T47D (cell line): ENCODE measurements around the gene GPR42.

Source experiments
- DNase-seq, 2 experiments: peaks; one replicate each; pipeline versions ENCODE4 v3.0.0 to v3.0.0-alpha.2; 2011 to 2012; ENCODE audit warnings: low read depth in 1 of 2, low spot score in 1 of 2
- JUND ChIP-seq: IDR thresholded peaks from 2 replicates; pipeline ENCODE4 v1.6.1; 2012; ENCODE audit warnings: low read depth
- in situ Hi-C: cut with HindIII; loops from 2 replicates; pipeline ENCODE4 v1.10.0; 2016; ENCODE audit warnings: low sequenced_read_pairs, low pct_unique_long_range_greater_than_20kb

GPR42 gene

GRCh38 chr19:35379992-35380391 is 9.1 kb downstream of the GPR42 start:
- DNase-seq, result no peak
- in situ Hi-C loops, result no loop called here

GRCh38 chr19:35380450-35381124 is 9.7 kb downstream of the GPR42 start:
- no peak for DNase-seq
- in situ Hi-C loops, result no loop called here
- no peak for TF ChIP-seq JUND

More at GRCh38 chr19:35379992-35380391, 9.1 kb downstream of the GPR42 start:
- TF ChIP-seq JUND, result no peak

- in situ Hi-C loops, result no loop called here
- no peak for DNase-seq
- TF ChIP-seq JUND, result no peak
These were observed 10.4 kb downstream of the GPR42 start for GRCh38 chr19:35381318-35381717.

GRCh38 chr19:35381926-35382325 is 11.1 kb downstream of the GPR42 start:
- in situ Hi-C loops, result no loop called here
- no peak for TF ChIP-seq JUND
- no peak for DNase-seq

- in situ Hi-C loops, result no loop called here
- DNase-seq, result no peak
- TF ChIP-seq JUND, result no peak
These were observed 12.7 kb downstream of the GPR42 start for GRCh38 chr19:35383536-35383935.

GRCh38 chr19:35388277-35389054 is 17.6 kb downstream of the GPR42 start:
- no peak for TF ChIP-seq JUND
- no peak for DNase-seq
- in situ Hi-C loops, result no loop called here

GRCh38 chr19:35389192-35389861 is 18.5 kb downstream of the GPR42 start:
- in situ Hi-C loops, result no loop called here
- DNase-seq, result no peak
- TF ChIP-seq JUND, result no peak

- in situ Hi-C loops, result no loop called here
- no peak for DNase-seq
- TF ChIP-seq JUND, result no peak
These were observed 22.2 kb downstream of the GPR42 start for GRCh38 chr19:35392742-35393715.

- DNase-seq, result no peak
- no peak for TF ChIP-seq JUND
- in situ Hi-C loops, result no loop called here
These were observed 24.7 kb downstream of the GPR42 start for GRCh38 chr19:35395382-35396199.

- in situ Hi-C loops, result no loop called here
- DNase-seq, result no peak
- TF ChIP-seq JUND, result no peak
These were observed 25.5 kb downstream of the GPR42 start for GRCh38 chr19:35396240-35396885.

GRCh38 chr19:35397064-35397463 is 26.2 kb downstream of the GPR42 start:
- DNase-seq, result no peak
- no peak for TF ChIP-seq JUND
- in situ Hi-C loops, result no loop called here
